ENCODE data around the gene HES6. TPM values are rescaled to one million over a fixed set of nuclear protein-coding genes. Genes with fewer than 3 reads are reported as not detected.

HES6 gene
- total and polyA plus RNA-seq, 2 of the 8 experiments (the other 6 are each of a cell fraction or from before 2014, with no cell fraction given): 32.6 to 36.3 TPM

DNA sequence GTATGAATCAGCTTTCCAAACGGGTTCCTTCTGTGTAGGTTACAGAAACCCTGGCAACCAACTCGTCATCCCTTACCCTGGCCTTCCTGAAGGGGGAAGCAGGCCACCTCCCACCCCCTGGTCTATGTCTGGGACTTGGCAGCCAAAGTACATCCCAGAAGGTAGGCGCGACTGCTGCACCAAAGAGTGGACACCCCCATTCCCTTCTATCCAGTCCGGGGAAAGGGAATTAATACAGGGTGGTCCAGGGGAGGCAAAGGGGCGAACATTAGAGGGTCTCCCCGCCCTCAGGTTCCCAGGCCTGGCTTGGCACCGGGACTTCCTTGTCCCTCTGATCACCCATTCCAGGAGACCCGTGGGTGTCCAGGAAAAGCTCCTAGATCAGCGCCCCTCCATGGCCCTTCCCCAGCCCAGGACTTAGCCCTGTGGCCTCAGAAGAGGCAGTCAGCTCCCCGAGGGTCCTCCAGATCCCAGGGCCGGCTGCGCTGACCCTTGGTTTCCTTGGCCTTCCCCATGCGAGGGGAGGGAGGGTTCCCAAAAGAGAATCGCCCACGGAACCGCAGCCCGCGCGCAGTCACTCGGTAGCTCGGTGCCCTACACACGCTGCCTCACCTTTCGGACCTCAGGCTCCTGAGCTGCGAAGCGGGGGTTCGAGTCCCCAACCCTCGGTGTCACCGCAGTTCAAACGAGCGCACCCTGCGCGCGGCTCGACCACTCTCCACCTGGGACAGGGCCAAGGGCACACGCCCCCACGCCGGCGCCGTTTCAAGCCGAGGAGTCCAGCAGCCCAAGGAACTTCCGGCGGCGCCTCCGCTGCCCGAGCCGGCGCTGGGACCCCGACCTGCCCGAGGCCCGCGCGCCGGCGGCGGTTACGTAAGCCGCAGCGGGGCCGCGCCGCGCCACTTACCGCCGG, 48.2 kb upstream of the HES6 start, which contains the start of gene PER2 (continued):
- TF ChIP-seq, protein P1, sequence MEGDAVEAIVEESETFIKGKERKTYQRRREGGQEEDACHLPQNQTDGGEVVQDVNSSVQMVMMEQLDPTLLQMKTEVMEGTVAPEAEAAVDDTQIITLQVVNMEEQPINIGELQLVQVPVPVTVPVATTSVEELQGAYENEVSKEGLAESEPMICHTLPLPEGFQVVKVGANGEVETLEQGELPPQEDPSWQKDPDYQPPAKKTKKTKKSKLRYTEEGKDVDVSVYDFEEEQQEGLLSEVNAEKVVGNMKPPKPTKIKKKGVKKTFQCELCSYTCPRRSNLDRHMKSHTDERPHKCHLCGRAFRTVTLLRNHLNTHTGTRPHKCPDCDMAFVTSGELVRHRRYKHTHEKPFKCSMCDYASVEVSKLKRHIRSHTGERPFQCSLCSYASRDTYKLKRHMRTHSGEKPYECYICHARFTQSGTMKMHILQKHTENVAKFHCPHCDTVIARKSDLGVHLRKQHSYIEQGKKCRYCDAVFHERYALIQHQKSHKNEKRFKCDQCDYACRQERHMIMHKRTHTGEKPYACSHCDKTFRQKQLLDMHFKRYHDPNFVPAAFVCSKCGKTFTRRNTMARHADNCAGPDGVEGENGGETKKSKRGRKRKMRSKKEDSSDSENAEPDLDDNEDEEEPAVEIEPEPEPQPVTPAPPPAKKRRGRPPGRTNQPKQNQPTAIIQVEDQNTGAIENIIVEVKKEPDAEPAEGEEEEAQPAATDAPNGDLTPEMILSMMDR (IDR thresholded peaks at IDR 0.05; ENCODE audit: control extremely low read depth in 1 of 3, insufficient read depth in 1 of 3, low read depth in 1 of 3, low read length in 3 of 3): peak in 1 of 3 experiments; percentile 14; a peak in 2 of 4 replicates
- peak; percentile 35; the same call in 1 of the 2 replicates for TF ChIP-seq PHF8 (conservative IDR thresholded peaks at IDR 0.05; ENCODE audit: low read depth, low read length)
- no peak for TF ChIP-seq SP2 (IDR thresholded peaks at IDR 0.05; ENCODE audit: low read length)
- TF ChIP-seq TAF1 (IDR thresholded peaks at IDR 0.05; ENCODE audit: low read depth, low read length): peak; percentile 9; the same call in 1 of the 2 replicates
- peak; percentile 87 for TF ChIP-seq KDM4A (IDR thresholded peaks at IDR 0.05; ENCODE audit: low read depth, low read length, severe bottlenecking)
- no peak for TF ChIP-seq CHD2 (IDR thresholded peaks at IDR 0.05; ENCODE audit: low read length)
- TF ChIP-seq CBX5 (IDR thresholded peaks at IDR 0.05; ENCODE audit: low read depth, low read length): no peak
